GM21528 (cell line): ENCODE measurements around the gene ZPBP.
"Not testable (repeated sequence)": the region's sequence is repeated elsewhere in the genome, so short reads cannot be mapped to it uniquely, and the experiment has no call there.

Experiments used
- ATAC-seq: cut with Tn5 transposase; IDR thresholded peaks from one replicate; pipeline ENCODE4 v1.9.1; 2021; ENCODE audit warnings: mild to moderate bottlenecking, moderate library complexity; ENCODE audit not compliant: unreplicated experiment, low FRiP score

ZPBP gene

GRCh38 chr7:50047716-50048115 lies 45.3 kb downstream of the ZPBP start:
- ATAC-seq: no peak

GRCh38 chr7:50041165-50041564 lies 51.9 kb downstream of the ZPBP start:
- ATAC-seq: not testable (repeated sequence)

- ATAC-seq: no peak
These were observed 56.0 kb downstream of the ZPBP start for GRCh38 chr7:50037086-50037485.

- no peak for ATAC-seq
These were observed 70.1 kb downstream of the ZPBP start for GRCh38 chr7:50022991-50023390.

- no peak for ATAC-seq
These were observed 70.6 kb downstream of the ZPBP start for GRCh38 chr7:50022451-50022850.

GRCh38 chr7:49995681-49996080 lies 97.4 kb downstream of the ZPBP start:
- no peak for ATAC-seq

GRCh38 chr7:49986191-49986590 lies 106.9 kb downstream of the ZPBP start:
- ATAC-seq: no peak

GRCh38 chr7:49980465-49980864 lies 112.6 kb downstream of the ZPBP start:
- no peak for ATAC-seq

- ATAC-seq: no peak
These were observed 116.8 kb downstream of the ZPBP start for GRCh38 chr7:49976238-49976637.

GRCh38 chr7:49974035-49974434 lies 119.0 kb downstream of the ZPBP start:
- no peak for ATAC-seq

- no peak for ATAC-seq
These were observed 155.4 kb downstream of the ZPBP start for GRCh38 chr7:49937608-49938007.

- no peak for ATAC-seq
These were observed 161.4 kb downstream of the ZPBP start for GRCh38 chr7:49931627-49932026.

GRCh38 chr7:49928787-49929186 lies 164.3 kb downstream of the ZPBP start:
- no peak for ATAC-seq

GRCh38 chr7:49927631-49928030 lies 165.4 kb downstream of the ZPBP start:
- ATAC-seq: no peak

GRCh38 chr7:49926720-49927119 lies 166.3 kb downstream of the ZPBP start:
- no peak for ATAC-seq

- ATAC-seq: no peak
These were observed 181.1 kb downstream of the ZPBP start for GRCh38 chr7:49911909-49912308.

- no peak for ATAC-seq
These were observed 198.5 kb downstream of the ZPBP start for GRCh38 chr7:49894543-49894942.

- ATAC-seq: no peak
These were observed 199.9 kb downstream of the ZPBP start for GRCh38 chr7:49893131-49893530.

GRCh38 chr7:49892481-49892880 lies 200.6 kb downstream of the ZPBP start:
- no peak for ATAC-seq
